ENCODE data around the gene CLEC4E.

Gene CLEC4E

DNA sequence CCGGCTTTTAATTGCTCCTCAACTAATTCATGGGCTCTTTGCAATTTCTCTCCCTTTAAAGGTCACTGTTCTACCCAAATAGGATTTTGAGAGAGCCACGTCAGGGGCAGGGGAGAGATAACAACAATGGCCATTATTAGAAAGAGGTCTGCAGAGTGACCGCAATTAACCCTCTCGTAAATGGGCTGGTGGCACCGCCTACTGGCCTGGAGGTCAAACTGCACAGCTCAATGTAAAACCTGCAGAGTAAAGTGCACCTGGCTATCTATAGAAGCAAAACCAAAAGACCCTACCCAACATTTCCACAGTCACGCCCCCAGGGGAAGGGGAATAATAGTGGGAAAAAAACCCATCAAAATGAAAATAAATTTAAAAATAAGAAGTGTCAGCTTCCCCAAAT is 21.6 kb upstream of the CLEC4E start:
- no peak overlapping the region for H3K4me3 ChIP-seq (ENCODE audit: low read length, poor library complexity, severe bottlenecking)
- no peaks in the 10 kb centered on the region for H3K36me3 ChIP-seq (ENCODE audit: insufficient read depth, low read length)
- no peaks in the 10 kb centered on the region for H3K9me2 ChIP-seq (replicated peaks; ENCODE audit: low read depth, low read length)
- no peaks in the 10 kb centered on the region for H3K4me1 ChIP-seq (ENCODE audit: insufficient read depth, low read length, poor library complexity, severe bottlenecking)
- no peak overlapping the region for H3K4me2 ChIP-seq (ENCODE audit: low read depth, low read length, poor library complexity, severe bottlenecking)
- no peak overlapping the region for H2AFZ ChIP-seq (ENCODE audit: low read length)
- H3K9ac ChIP-seq (ENCODE audit: low read depth, low read length, poor library complexity, severe bottlenecking): no peak overlapping the region
- H3K27me3 ChIP-seq (ENCODE audit: insufficient read depth, low read length, poor library complexity, severe bottlenecking): no peaks in the 10 kb centered on the region
- no peaks in the 10 kb centered on the region for H3K9me3 ChIP-seq (ENCODE audit: insufficient read depth, low read depth, low read length)
- no peaks in the 10 kb centered on the region for H3K79me2 ChIP-seq (ENCODE audit: insufficient read depth, low read length)
- TF ChIP-seq EZH2phosphoT487 (IDR thresholded peaks at IDR 0.05; ENCODE audit: borderline replicate concordance): no peak
- TF ChIP-seq, protein P1, sequence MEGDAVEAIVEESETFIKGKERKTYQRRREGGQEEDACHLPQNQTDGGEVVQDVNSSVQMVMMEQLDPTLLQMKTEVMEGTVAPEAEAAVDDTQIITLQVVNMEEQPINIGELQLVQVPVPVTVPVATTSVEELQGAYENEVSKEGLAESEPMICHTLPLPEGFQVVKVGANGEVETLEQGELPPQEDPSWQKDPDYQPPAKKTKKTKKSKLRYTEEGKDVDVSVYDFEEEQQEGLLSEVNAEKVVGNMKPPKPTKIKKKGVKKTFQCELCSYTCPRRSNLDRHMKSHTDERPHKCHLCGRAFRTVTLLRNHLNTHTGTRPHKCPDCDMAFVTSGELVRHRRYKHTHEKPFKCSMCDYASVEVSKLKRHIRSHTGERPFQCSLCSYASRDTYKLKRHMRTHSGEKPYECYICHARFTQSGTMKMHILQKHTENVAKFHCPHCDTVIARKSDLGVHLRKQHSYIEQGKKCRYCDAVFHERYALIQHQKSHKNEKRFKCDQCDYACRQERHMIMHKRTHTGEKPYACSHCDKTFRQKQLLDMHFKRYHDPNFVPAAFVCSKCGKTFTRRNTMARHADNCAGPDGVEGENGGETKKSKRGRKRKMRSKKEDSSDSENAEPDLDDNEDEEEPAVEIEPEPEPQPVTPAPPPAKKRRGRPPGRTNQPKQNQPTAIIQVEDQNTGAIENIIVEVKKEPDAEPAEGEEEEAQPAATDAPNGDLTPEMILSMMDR (conservative IDR thresholded peaks at IDR 0.05; ENCODE audit: low read length): peak; percentile 57
- H3F3A ChIP-seq (ENCODE audit: low read depth): no peaks in the 10 kb centered on the region
- no peaks in the 10 kb centered on the region for H4K20me1 ChIP-seq (ENCODE audit: insufficient read depth, low read length, poor library complexity, severe bottlenecking)

DNA sequence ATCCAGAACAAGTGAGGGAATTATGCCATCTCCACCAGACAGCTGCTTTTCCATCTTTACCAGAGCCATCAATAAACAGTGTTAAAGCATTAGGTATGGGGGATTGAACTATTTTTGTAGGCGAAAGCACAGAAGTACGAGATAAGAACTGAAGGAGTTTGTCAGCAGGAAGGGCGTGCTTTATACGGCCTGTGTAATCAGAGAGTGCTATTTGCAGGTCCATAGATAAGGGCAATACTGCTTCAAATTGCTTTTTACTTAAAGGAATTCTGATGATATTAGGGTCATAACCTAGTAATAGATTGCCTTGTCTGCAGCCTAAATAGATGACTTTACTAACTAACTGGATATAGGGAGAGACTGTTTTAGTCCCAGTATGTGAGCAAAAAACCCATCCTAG is 20.3 kb upstream of the CLEC4E start:
- TF ChIP-seq, protein P1 (conservative IDR thresholded peaks at IDR 0.05; ENCODE audit: low read length): no peak
- TF ChIP-seq EZH2phosphoT487 (IDR thresholded peaks at IDR 0.05; ENCODE audit: borderline replicate concordance): no peak
- H3K4me1 ChIP-seq (ENCODE audit: insufficient read depth, low read length, poor library complexity, severe bottlenecking): no peaks in the 10 kb centered on the region
- no peak overlapping the region for H3K4me2 ChIP-seq (ENCODE audit: low read depth, low read length, poor library complexity, severe bottlenecking)
- no peaks in the 10 kb centered on the region for H3K36me3 ChIP-seq (ENCODE audit: insufficient read depth, low read length)
- H3K9me2 ChIP-seq (replicated peaks; ENCODE audit: low read depth, low read length): no peaks in the 10 kb centered on the region
- H2AFZ ChIP-seq (ENCODE audit: low read length): no peak overlapping the region
- no peaks in the 10 kb centered on the region for H3F3A ChIP-seq (ENCODE audit: low read depth)
- no peaks in the 10 kb centered on the region for H3K9me3 ChIP-seq (ENCODE audit: insufficient read depth, low read depth, low read length)
- no peak overlapping the region for H3K9ac ChIP-seq (ENCODE audit: low read depth, low read length, poor library complexity, severe bottlenecking)
- H3K4me3 ChIP-seq (ENCODE audit: low read length, poor library complexity, severe bottlenecking): no peak overlapping the region
- H3K79me2 ChIP-seq (ENCODE audit: insufficient read depth, low read length): no peaks in the 10 kb centered on the region
- H3K27me3 ChIP-seq (ENCODE audit: insufficient read depth, low read length, poor library complexity, severe bottlenecking): no peaks in the 10 kb centered on the region
- no peaks in the 10 kb centered on the region for H4K20me1 ChIP-seq (ENCODE audit: insufficient read depth, low read length, poor library complexity, severe bottlenecking)

DNA sequence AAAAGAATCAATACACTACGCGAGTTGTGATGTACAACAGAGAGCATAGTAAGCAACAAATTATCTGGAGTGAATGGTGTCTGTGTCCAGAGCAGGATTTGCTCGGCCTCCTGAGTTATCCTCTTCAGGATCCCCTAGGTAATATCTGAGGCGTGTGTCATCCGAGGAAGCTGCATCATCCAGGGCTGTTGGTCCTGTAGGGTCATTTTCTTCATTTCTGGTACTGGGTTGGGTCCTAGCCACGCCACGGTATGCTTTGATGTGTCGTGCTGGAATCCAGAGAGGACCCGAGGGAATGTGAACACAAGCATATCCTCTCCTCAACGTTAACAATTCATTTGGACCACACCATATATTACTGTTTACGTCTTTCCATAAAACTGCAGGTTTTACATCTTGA is 19.0 kb upstream of the CLEC4E start:
- Histone ChIP-seq H3K4me3 (ENCODE audit: low read length, poor library complexity, severe bottlenecking) (no peak overlapping the region), H2AFZ (ENCODE audit: low read length) (no peak overlapping the region), H3K4me2 (ENCODE audit: low read depth, low read length, poor library complexity, severe bottlenecking) (no peak overlapping the region), H3K79me2 (ENCODE audit: insufficient read depth, low read length) (no peaks in the 10 kb centered on the region), H4K20me1 (ENCODE audit: insufficient read depth, low read length, poor library complexity, severe bottlenecking) (no peaks in the 10 kb centered on the region), H3K36me3 (ENCODE audit: insufficient read depth, low read length) (no peaks in the 10 kb centered on the region), H3K27me3 (ENCODE audit: insufficient read depth, low read length, poor library complexity, severe bottlenecking) (no peaks in the 10 kb centered on the region), H3F3A (ENCODE audit: low read depth) (no peaks in the 10 kb centered on the region), H3K9me3 (ENCODE audit: insufficient read depth, low read depth, low read length) (no peaks in the 10 kb centered on the region), H3K4me1 (ENCODE audit: insufficient read depth, low read length, poor library complexity, severe bottlenecking) (no peaks in the 10 kb centered on the region), H3K9ac (ENCODE audit: low read depth, low read length, poor library complexity, severe bottlenecking) (no peak overlapping the region), H3K9me2 (replicated peaks; ENCODE audit: low read depth, low read length) (no peaks in the 10 kb centered on the region)
- TF ChIP-seq, protein P1 (conservative IDR thresholded peaks at IDR 0.05; ENCODE audit: low read length): no peak
- no peak for TF ChIP-seq EZH2phosphoT487 (IDR thresholded peaks at IDR 0.05; ENCODE audit: borderline replicate concordance)

All from Loucy (cell line).